ENCODE measurements around the gene MRTO4. TPM values are rescaled to one million over a fixed set of nuclear protein-coding genes. Genes with fewer than 3 reads are reported as not detected.
"Not testable (repeated sequence)": the region's sequence is repeated elsewhere in the genome, so short reads cannot be mapped to it uniquely, and the experiment has no call there.

MRTO4 gene
- total and polyA plus RNA-seq, 12 donors: 8.4 to 52.2 (median 13.3) TPM

GRCh38 chr1:19284881-19285280 lies 33.3 kb downstream of the MRTO4 start:
- no peak for DNase-seq
- ATAC-seq: no peak
- 88 to 89% methylated on average over 8 of the region's 8 CpGs for WGBS, 2 donors

GRCh38 chr1:19285366-19285765 lies 33.8 kb downstream of the MRTO4 start:
- 96 to 100% methylated on average over 3 of the region's 3 CpGs for WGBS, 2 donors
- ATAC-seq; H3K4me3 ChIP-seq; H3K27ac ChIP-seq; H3K9me3 ChIP-seq; H3K27me3 ChIP-seq; intact Hi-C loops (cut with DNase I); DNase-seq; H3K36me3 ChIP-seq: not testable (repeated sequence)
- H3K4me1 ChIP-seq: peaks cover 0 to 18% (median 9%) of the 10 kb centered on the region in 9 donors

More at GRCh38 chr1:19284881-19285280, 33.3 kb downstream of the MRTO4 start:
- Histone ChIP-seq H3K27ac (no peak overlapping the region), H3K4me1 (peaks cover 0 to 17% (median 9%) of the 10 kb centered on the region in 9 donors), H3K27me3 (peaks cover 0 to 6% (median 0%) of the 10 kb centered on the region in 7 donors), H3K4me3 (no peak overlapping the region), H3K9me3 (no peaks in the 10 kb centered on the region), H3K36me3 (no peaks in the 10 kb centered on the region)
- no peak for TF ChIP-seq CTCF (IDR thresholded peaks at IDR 0.05)
- intact Hi-C loops (cut with DNase I): no loop called here

GRCh38 chr1:19285807-19286206 lies 34.2 kb downstream of the MRTO4 start:
- H3K27me3 ChIP-seq; DNase-seq; H3K27ac ChIP-seq; intact Hi-C loops (cut with DNase I); H3K9me3 ChIP-seq; H3K36me3 ChIP-seq; ATAC-seq; H3K4me3 ChIP-seq: not testable (repeated sequence)
- 89 to 95% methylated on average over 3 of the region's 3 CpGs for WGBS, 2 donors
- peaks cover 0 to 18% (median 9%) of the 10 kb centered on the region in 9 donors for H3K4me1 ChIP-seq

GRCh38 chr1:19287436-19288185 lies 36.0 kb downstream of the MRTO4 start:
- ATAC-seq: peak in 2 of 8 donors; percentile 5 to 53
- Histone ChIP-seq H3K4me1 (peaks cover 0 to 18% (median 9%) of the 10 kb centered on the region in 9 donors), H3K4me3 (no peak overlapping the region), H3K27ac (no peak overlapping the region), H3K27me3 (peaks cover 0 to 6% (median 0%) of the 10 kb centered on the region in 7 donors), H3K9me3 (peaks cover 0 to 2% (median 0%) of the 10 kb centered on the region in 11 donors), H3K36me3 (no peaks in the 10 kb centered on the region)
- TF ChIP-seq CTCF (IDR thresholded peaks at IDR 0.05): no peak
- DNase-seq: no peak
- intact Hi-C loops (cut with DNase I): no loop called here
- 88 to 89% methylated on average over 13 of the region's 13 CpGs for WGBS, 2 donors

GRCh38 chr1:19288324-19289241 lies 37.0 kb downstream of the MRTO4 start, which contains the start of gene AKR7A3:
Gene AKR7A3 (minus strand): TSS chr1:19288770. CDS start chr1:19288709, 61 bp downstream.
- H3K4me1 ChIP-seq: peaks cover 0 to 18% (median 9%) of the 10 kb centered on the region in 9 donors
- peak; percentile 79 to 87 (median 82) for ATAC-seq
- peak within 1 kb of the TSS in 9 of 10 donors; percentile 27 to 55 (median 46) for H3K4me3 ChIP-seq
- H3K27me3 ChIP-seq; H3K27ac ChIP-seq; intact Hi-C loops (cut with DNase I); H3K36me3 ChIP-seq; H3K9me3 ChIP-seq: not testable (repeated sequence)
- WGBS, 2 donors: 12% methylated on average over 69 of the region's 82 CpGs
- peak; percentile 22 to 61 for DNase-seq
